Ammon's horn (tissue), 1 donor: ENCODE results near the gene ARL5C.
A peak's percentile ranks its signal among the peaks of the same experiment; 100 is the strongest.

Experiments used
- DNase-seq: peaks from one replicate; pipeline ENCODE4 v3.0.0-alpha.2; 2016; ENCODE audit warnings: low spot score

ARL5C gene

GRCh38 chr17:39167476-39167875, 1.5 kb upstream of the ARL5C start:
- DNase-seq, result peak; percentile 84

GRCh38 chr17:39166437-39167335, 725 bp upstream of the ARL5C start:
- DNase-seq, result no peak

- DNase-seq, result no peak
These were observed 652 bp downstream of the ARL5C start for GRCh38 chr17:39165178-39165840.

GRCh38 chr17:39164675-39165143, 1.3 kb downstream of the ARL5C start:
- DNase-seq, result peak; percentile 86

- DNase-seq, result no peak
These were observed 4.0 kb downstream of the ARL5C start for GRCh38 chr17:39161962-39162361.

- no peak for DNase-seq
These were observed 7.3 kb downstream of the ARL5C start for GRCh38 chr17:39158623-39159022.

- DNase-seq, result no peak
These were observed 9.5 kb downstream of the ARL5C start for GRCh38 chr17:39156491-39156890.

- no peak for DNase-seq
These were observed 10.3 kb downstream of the ARL5C start for GRCh38 chr17:39155654-39156053.

- peak; percentile 95 for DNase-seq
These were observed 12.3 kb downstream of the ARL5C start for GRCh38 chr17:39153599-39154051.

GRCh38 chr17:39151943-39152818, 13.8 kb downstream of the ARL5C start:
- no peak for DNase-seq

GRCh38 chr17:39151150-39151942, 14.6 kb downstream of the ARL5C start, which contains the start of gene PLXDC1:
Gene PLXDC1, minus strand, starts transcription at chr17:39151637. Its CDS starts 200 bp downstream, at chr17:39151437.
- DNase-seq, result no peak

- DNase-seq, result no peak
These were observed 15.2 kb downstream of the ARL5C start for GRCh38 chr17:39150795-39151149.

GRCh38 chr17:39150104-39150634, 15.8 kb downstream of the ARL5C start:
- DNase-seq, result no peak

- no peak for DNase-seq
These were observed 18.5 kb downstream of the ARL5C start for GRCh38 chr17:39147221-39148185.

- DNase-seq, result no peak
These were observed 19.7 kb downstream of the ARL5C start for GRCh38 chr17:39146273-39146672.

GRCh38 chr17:39145143-39145542, 20.8 kb downstream of the ARL5C start:
- no peak for DNase-seq

GRCh38 chr17:39144416-39144840, 21.5 kb downstream of the ARL5C start:
- DNase-seq, result peak; percentile 53

- no peak for DNase-seq
These were observed 22.3 kb downstream of the ARL5C start for GRCh38 chr17:39143552-39144093.

GRCh38 chr17:39141915-39142664, 23.9 kb downstream of the ARL5C start:
- DNase-seq, result no peak
